Measurements from ENCODE around the gene ABHD11.
A peak's percentile ranks its signal among the peaks of the same experiment; 100 is the strongest.
"Not testable (repeated sequence)": the region's sequence is repeated elsewhere in the genome, so short reads cannot be mapped to it uniquely, and the experiment has no call there.

ABHD11 gene

GRCh38 chr7:73746378-73746777 lies 7.8 kb upstream of the ABHD11 start:
- DNase-seq (ENCODE audit: low read depth in 1 of 2, low spot score in 1 of 2): no peak

GRCh38 chr7:73742753-73743641 lies 4.4 kb upstream of the ABHD11 start:
- no peak for DNase-seq (ENCODE audit: low read depth in 1 of 2, low spot score in 1 of 2)

DNA sequence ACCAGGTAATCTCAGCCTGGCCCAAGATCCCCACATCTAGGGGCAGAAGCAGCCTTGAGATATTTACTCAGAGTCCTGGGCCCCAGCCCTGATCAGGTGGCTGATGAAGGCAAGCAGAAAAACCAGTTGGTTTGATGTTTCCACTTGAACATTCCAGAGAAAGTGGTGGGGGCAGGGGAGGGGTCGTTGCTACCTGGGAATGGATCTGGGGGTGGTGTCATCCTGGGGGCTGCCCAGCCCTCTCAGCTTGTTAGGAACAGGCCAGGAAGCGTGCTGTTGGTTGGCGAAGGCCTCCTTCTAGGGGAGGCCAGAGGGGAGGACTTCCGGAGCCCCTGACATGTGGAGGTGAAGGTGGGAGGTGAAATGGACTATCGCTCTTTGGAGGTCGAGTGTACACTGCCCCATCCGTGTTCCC lies 3.7 kb upstream of the ABHD11 start:
- DNase-seq (ENCODE audit: low read depth in 1 of 2, low spot score in 1 of 2): no peak

- no peak for DNase-seq (ENCODE audit: low read depth in 1 of 2, low spot score in 1 of 2)
Observed at GRCh38 chr7:73741600-73741999, 3.0 kb upstream of the ABHD11 start.

GRCh38 chr7:73740771-73741170 lies 2.2 kb upstream of the ABHD11 start:
- no peak for DNase-seq (ENCODE audit: low read depth in 1 of 2, low spot score in 1 of 2)

- no peak for DNase-seq (ENCODE audit: low read depth in 1 of 2, low spot score in 1 of 2)
Observed at GRCh38 chr7:73740212-73740611, 1.6 kb upstream of the ABHD11 start.

DNA sequence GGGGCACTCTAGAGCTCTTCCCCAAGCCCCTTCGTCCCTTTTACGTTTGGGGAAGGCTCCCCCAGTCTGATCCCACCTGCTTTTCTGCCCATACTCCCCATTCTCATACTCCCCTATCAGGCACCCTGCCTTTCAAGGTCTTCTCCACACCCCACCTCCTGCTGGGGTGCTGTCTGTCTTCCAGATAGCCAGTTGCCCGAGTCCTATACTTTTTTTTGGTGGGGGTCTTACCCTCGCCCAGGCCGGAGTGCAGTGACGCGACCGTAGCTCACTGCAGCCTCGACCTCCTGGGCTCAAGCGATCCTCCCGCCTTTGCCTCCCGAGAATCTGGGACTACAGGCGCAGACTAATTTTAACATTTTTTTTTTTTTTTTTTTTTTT lies 775 bp upstream of the ABHD11 start:
- DNase-seq (ENCODE audit: low read depth in 1 of 2, low spot score in 1 of 2): no peak

GRCh38 chr7:73738220-73738611 lies 386 bp downstream of the ABHD11 start:
- DNase-seq (ENCODE audit: low read depth in 1 of 2, low spot score in 1 of 2): peak; percentile 32 to 48

- DNase-seq (ENCODE audit: low read depth in 1 of 2, low spot score in 1 of 2): no peak
Observed at GRCh38 chr7:73737491-73738219, 947 bp downstream of the ABHD11 start.

DNA sequence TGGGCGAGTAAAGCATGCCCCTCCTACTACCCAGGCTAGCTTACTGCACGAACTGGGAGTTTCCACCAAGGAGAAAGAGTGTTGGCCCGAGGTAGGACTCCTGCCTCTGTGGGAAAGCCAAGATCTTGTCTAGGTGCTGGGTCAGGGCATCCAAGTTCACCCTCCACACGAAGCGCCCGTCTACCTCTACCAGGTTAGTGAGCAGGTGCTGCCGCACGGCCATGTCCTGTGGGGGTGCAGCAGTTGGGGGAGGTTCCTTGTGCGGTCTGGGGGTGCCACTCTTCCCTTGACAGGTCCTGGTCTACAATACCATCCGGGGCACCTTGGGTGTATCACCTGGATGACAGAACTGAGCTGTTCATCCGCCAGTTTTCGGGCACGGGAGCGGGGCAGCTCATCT lies 1.7 kb downstream of the ABHD11 start:
- DNase-seq (ENCODE audit: low read depth in 1 of 2, low spot score in 1 of 2): no peak

GRCh38 chr7:73735528-73735905 lies 3.1 kb downstream of the ABHD11 start:
- no peak for DNase-seq (ENCODE audit: low read depth in 1 of 2, low spot score in 1 of 2)

GRCh38 chr7:73734619-73735527 lies 3.7 kb downstream of the ABHD11 start:
- peak; percentile 60 to 72 for DNase-seq (ENCODE audit: low read depth in 1 of 2, low spot score in 1 of 2)

GRCh38 chr7:73732397-73732796 lies 6.2 kb downstream of the ABHD11 start:
- no peak for DNase-seq (ENCODE audit: low read depth in 1 of 2, low spot score in 1 of 2)

DNA sequence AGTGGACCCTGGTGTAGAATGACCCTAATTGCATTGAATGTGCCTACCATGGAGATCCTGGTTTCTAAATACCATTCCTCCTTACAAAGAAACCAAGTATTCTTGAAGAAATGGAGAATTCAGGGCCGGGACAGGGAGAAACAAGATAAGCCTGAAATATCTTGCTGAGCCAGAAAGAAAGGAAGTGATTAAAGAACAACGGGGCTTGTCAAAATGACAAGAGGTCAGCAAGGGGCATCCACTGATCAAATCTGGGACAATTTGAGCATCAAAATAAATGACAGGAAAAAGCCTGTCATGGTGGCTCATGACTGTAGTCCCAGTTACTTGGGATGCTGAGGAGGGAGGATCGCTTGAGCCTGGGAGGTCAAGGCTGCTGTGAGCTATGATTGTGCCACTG lies 8.1 kb downstream of the ABHD11 start:
- DNase-seq (ENCODE audit: low read depth in 1 of 2, low spot score in 1 of 2): no peak

DNA sequence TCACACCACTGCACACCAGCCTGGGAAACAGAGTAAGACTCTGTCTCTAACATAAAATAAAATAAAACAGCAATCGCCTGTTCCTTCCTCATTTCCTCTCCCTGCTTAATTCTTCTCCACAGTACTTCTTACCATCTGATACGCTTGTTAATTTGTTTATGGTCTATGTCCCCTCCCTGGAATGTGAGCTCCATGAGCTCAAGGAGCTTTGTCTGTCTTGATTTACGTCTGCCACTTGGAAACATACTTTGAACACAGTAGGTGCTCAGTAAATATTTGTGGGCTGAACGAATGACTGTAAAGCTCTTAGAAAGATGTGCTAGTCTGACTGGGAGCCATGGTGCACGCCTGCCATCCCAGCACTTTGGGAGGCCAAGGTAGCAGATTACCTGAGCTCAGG lies 10.1 kb downstream of the ABHD11 start:
- no peak for DNase-seq (ENCODE audit: low read depth in 1 of 2, low spot score in 1 of 2)

- DNase-seq (ENCODE audit: low read depth in 1 of 2, low spot score in 1 of 2): no peak
Observed at GRCh38 chr7:73727952-73728351, 10.7 kb downstream of the ABHD11 start.

GRCh38 chr7:73726083-73726466 lies 12.5 kb downstream of the ABHD11 start:
- DNase-seq (ENCODE audit: low read depth in 1 of 2, low spot score in 1 of 2): no peak

- DNase-seq (ENCODE audit: low read depth in 1 of 2, low spot score in 1 of 2): no peak
Observed at GRCh38 chr7:73723813-73724212, 14.8 kb downstream of the ABHD11 start.

GRCh38 chr7:73722785-73723184 lies 15.8 kb downstream of the ABHD11 start:
- no peak for DNase-seq (ENCODE audit: low read depth in 1 of 2, low spot score in 1 of 2)

DNA sequence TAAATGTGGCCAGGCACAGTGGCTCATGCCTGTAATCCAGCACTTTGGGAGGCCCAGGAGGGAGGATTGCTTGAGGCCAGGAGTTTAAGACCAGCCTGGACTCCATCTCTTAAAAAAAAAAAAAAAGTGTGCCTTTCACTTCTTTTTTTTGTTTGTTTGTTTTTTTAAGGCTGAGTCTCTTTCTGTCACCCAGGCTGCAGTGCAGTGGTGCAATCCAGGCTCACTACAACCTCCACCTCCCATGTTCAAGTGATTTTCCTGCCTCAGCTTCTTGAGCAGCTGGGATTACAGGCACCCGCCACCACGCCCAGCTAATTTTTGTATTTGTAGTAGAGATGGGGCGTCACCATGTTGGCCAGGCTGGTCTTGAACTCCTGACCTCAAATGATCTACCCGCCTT lies 16.4 kb downstream of the ABHD11 start:
- DNase-seq (ENCODE audit: low read depth in 1 of 2, low spot score in 1 of 2): not testable (repeated sequence)

DNA sequence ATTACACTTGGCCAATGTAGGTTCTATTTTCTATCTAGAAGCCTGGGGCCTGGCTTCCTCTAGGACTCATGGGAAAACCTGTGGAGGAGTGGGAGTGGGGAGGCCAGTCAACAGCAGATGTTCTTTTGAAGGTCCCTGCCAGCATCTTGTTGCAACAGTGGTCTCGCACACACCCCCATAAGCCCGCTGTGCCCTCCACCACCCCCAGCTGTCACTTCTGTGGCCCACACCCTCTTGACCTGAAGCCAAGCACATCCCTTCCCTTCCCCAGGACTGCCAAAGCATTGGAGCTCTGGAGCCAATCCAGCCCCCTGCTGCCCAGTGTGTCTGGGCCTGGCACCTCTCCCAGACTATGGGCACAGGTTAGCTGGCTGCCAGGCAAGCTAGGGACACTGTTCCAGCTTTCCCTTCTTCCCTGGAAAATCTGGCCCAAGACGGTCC lies 17.2 kb downstream of the ABHD11 start:
- DNase-seq (ENCODE audit: low read depth in 1 of 2, low spot score in 1 of 2): no peak
